Small intestine (tissue), 7 donors: Measurements from ENCODE around the gene EMSY. TPM values are rescaled to one million over a fixed set of nuclear protein-coding genes. Genes with fewer than 3 reads are reported as not detected.
A peak's percentile ranks its signal among the peaks of the same experiment; 100 is the strongest.

Source experiments
- DNase-seq, 2 donors: peaks; one replicate each; pipeline versions ENCODE4 v3.0.0 to v3.0.0-alpha.2; 2013
- FAIRE-seq: peaks from 2 replicates; lab custom pipeline; 2012; peaks lifted over from hg19 to GRCh38; lab: Jason Lieb, UNC
- H3K27ac ChIP-seq, 3 donors: one replicate each; pipeline ENCODE4 v1.5.1; 2013; ENCODE audit warnings: low read length in 2 of 3, mild to moderate bottlenecking in 2 of 3, control low read depth in 1 of 3, inconsistent platforms in 1 of 3, low read depth in 1 of 3, moderate library complexity in 1 of 3
- H3K27me3 ChIP-seq, 3 donors: one replicate each; pipeline ENCODE4 v1.6.1; 2013; ENCODE audit warnings: low read length in 3 of 3, inconsistent platforms in 1 of 3; ENCODE audit not compliant: control insufficient read depth in 3 of 3, insufficient read depth in 3 of 3
- H3K36me3 ChIP-seq, 3 donors: one replicate each; pipeline ENCODE4 v1.6.1; 2013; ENCODE audit warnings: low read length in 3 of 3, inconsistent platforms in 1 of 3, low read depth in 1 of 3, mild to moderate bottlenecking in 1 of 3, moderate library complexity in 1 of 3; ENCODE audit not compliant: control insufficient read depth in 3 of 3, insufficient read depth in 2 of 3
- H3K4me1 ChIP-seq, 3 donors: one replicate each; pipeline ENCODE4 v1.6.1; 2013; ENCODE audit warnings: low read length in 2 of 3, inconsistent platforms in 1 of 3, low read depth in 1 of 3, mild to moderate bottlenecking in 1 of 3, moderate library complexity in 1 of 3; ENCODE audit not compliant: control insufficient read depth in 3 of 3, insufficient read depth in 2 of 3
- H3K4me3 ChIP-seq, 3 donors: one replicate each; pipeline ENCODE4 v1.5.1; 2013; ENCODE audit warnings: low read length in 3 of 3, control low read depth in 1 of 3, inconsistent platforms in 1 of 3, low read depth in 1 of 3, mild to moderate bottlenecking in 1 of 3, moderate library complexity in 1 of 3
- H3K9me3 ChIP-seq, 2 donors: one replicate each; pipeline ENCODE4 v1.6.1; 2013; ENCODE audit warnings: low read depth in 1 of 2, low read length in 1 of 2; ENCODE audit not compliant: control insufficient read depth in 2 of 2, insufficient read depth in 1 of 2
- WGBS, 3 donors: extraction: QIAGEN DNeasy Blood & Tissue Kit; methylation state at CpG; one replicate each; pipeline ENCODE4 v1.1.7; 2013; 5-methylcytosine and 5-hydroxymethylcytosine counted together
- polyA plus RNA-seq, 4 donors: library from polyadenylated mRNA; stranded (reverse) in 3 of 4; unstranded in 1 of 4; fragments of 200-250 nt in 3 of 4; fragments of 120-200 nt in 1 of 4; gene quantifications; one replicate each; pipeline versions ENCODE4 v1.2.1 to v1.2.3, GENCODE V29; 2013
- donor health status: healthy with polysubstance abuse.
- donor health status: control.
- donor health status: control.
- donor health status: Bipolar disorder and iron deficiency.
- donor health status: healthy.

EMSY gene
- polyA plus RNA-seq, 4 donors = 3.8 to 16.4 (median 6.1) TPM

- WGBS, 3 donors = 94 to 100% (median 98%) methylated on average over 7 of the region's 7 CpGs
- no peak for DNase-seq
- peaks cover 9 to 28% (median 14%) of the 10 kb centered on the region in 3 donors for H3K36me3 ChIP-seq
- H3K9me3 ChIP-seq = no peaks in the 10 kb centered on the region
- FAIRE-seq = no peak
- H3K27ac ChIP-seq = no peak overlapping the region
- no peaks in the 10 kb centered on the region for H3K27me3 ChIP-seq
- H3K4me3 ChIP-seq = no peak overlapping the region
- H3K4me1 ChIP-seq = no peaks in the 10 kb centered on the region
These were observed 98.3 kb downstream of the EMSY start for GRCh38 chr11:76543006-76543703.

GRCh38 chr11:76550781-76551180 lies 106.0 kb downstream of the EMSY start:
- 73 to 82% (median 74%) methylated on average over 7 of the region's 7 CpGs for WGBS, 3 donors
- Histone ChIP-seq H3K9me3 (no peaks in the 10 kb centered on the region), H3K4me3 (no peak overlapping the region), H3K36me3 (peaks cover 0 to 9% (median 3%) of the 10 kb centered on the region in 3 donors), H3K27ac (no peak overlapping the region), H3K27me3 (no peaks in the 10 kb centered on the region), H3K4me1 (peaks cover 0 to 11% (median 3%) of the 10 kb centered on the region in 3 donors)
- no peak for FAIRE-seq
- DNase-seq = no peak

- no peak overlapping the region for H3K4me3 ChIP-seq
- FAIRE-seq (no peak), DNase-seq (no peak)
- H3K27ac ChIP-seq = no peak overlapping the region
- WGBS, 3 donors = 75 to 82% (median 75%) methylated on average over 2 of the region's 2 CpGs
- H3K36me3 ChIP-seq = peaks cover 0 to 9% (median 0%) of the 10 kb centered on the region in 3 donors
- H3K4me1 ChIP-seq = peaks cover 0 to 11% (median 3%) of the 10 kb centered on the region in 3 donors
- no peaks in the 10 kb centered on the region for H3K27me3 ChIP-seq
- H3K9me3 ChIP-seq = no peaks in the 10 kb centered on the region
These were observed 106.6 kb downstream of the EMSY start for GRCh38 chr11:76551400-76551799.

- H3K4me3 ChIP-seq = no peak overlapping the region
- peaks cover 0 to 8% (median 0%) of the 10 kb centered on the region in 3 donors for H3K36me3 ChIP-seq
- 93 to 97% (median 96%) methylated on average over 2 of the region's 2 CpGs for WGBS, 3 donors
- no peak for DNase-seq
- no peaks in the 10 kb centered on the region for H3K27me3 ChIP-seq
- H3K9me3 ChIP-seq = no peaks in the 10 kb centered on the region
- FAIRE-seq = no peak
- peaks cover 0 to 11% (median 3%) of the 10 kb centered on the region in 3 donors for H3K4me1 ChIP-seq
- H3K27ac ChIP-seq = no peak overlapping the region
These were observed 108.2 kb downstream of the EMSY start for GRCh38 chr11:76552987-76553386.

DNA sequence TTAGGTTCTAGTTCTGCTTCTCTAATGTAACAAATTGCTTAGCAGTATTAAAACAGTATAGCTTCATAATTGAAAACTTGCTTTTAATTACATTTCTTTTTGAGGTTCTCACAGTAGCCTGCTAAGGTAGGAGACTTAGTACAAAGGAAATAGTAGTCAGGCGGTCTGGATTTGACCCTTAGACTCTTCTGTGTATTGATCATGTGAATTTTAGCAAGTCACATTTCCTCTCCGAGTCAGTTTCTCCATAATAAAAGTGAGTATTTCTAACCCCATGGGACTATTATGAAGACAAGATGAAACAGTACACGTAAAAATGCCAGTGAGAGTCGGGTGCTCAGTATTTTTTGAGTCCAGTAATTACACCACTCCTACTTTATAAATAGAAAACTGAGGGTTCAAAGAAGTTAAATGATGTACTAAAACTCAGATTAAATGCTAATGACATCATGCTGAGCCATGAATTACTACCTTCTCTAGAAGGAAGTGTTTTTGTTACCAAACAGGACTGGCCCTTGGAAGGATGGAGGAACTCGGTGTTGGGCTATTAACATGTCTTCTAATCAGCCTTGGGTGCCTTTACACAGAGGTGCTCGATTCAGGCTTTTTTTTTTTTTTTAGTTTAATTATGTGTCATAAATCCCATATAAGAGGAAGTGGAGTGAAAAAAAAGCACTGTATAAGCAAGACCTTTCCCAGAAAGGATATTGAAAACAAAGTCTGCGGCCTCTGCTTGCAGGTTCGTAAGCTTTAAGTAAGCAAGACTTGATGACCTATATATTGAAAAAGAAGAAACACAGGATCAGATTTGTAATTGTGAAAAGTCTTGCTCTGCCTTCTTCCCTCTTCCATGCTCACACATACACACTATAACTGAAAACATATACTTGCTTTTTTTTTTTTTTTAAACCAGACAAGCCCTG lies 109.0 kb downstream of the EMSY start:
- peak overlapping the region in 1 of 3 donors; percentile 45 for H3K27ac ChIP-seq
- no peaks in the 10 kb centered on the region for H3K9me3 ChIP-seq
- DNase-seq = peak; percentile 62 to 77
- no peak overlapping the region for H3K4me3 ChIP-seq
- peaks cover 0 to 11% (median 3%) of the 10 kb centered on the region in 3 donors for H3K4me1 ChIP-seq
- H3K27me3 ChIP-seq = no peaks in the 10 kb centered on the region
- no peak for FAIRE-seq
- WGBS, 3 donors = 14 to 38% (median 27%) methylated on average over 8 of the region's 8 CpGs
- peaks cover 0 to 7% (median 0%) of the 10 kb centered on the region in 3 donors for H3K36me3 ChIP-seq

DNA sequence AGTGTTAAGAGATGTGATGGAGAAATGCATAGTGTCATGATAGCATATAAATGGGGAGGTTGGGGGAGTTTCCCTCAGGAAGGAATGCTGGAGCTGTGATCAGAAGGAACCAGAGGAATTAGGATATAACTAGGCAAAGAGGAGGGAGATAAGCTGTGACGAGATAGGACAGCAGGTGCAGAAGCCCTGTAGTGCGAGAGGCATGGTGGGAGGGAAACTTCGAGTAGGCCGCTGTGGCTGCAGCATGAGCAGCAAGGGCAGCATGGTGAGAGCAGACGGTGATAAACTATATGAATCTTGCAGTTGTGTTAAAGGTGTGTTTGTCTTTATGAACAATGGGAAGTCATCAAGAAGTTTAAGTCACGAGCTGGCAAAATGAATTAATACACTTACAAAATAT lies 109.9 kb downstream of the EMSY start:
- DNase-seq (peak in 1 of 2 donors; percentile 9), FAIRE-seq (no peak)
- Histone ChIP-seq H3K9me3 (no peaks in the 10 kb centered on the region), H3K4me3 (no peak overlapping the region), H3K27me3 (no peaks in the 10 kb centered on the region), H3K36me3 (peaks cover 0 to 3% (median 0%) of the 10 kb centered on the region in 3 donors), H3K4me1 (peaks cover 0 to 11% (median 3%) of the 10 kb centered on the region in 3 donors), H3K27ac (peak overlapping the region in 1 of 3 donors; percentile 64)
- 43 to 71% (median 64%) methylated on average over 6 of the region's 6 CpGs for WGBS, 3 donors

- Histone ChIP-seq H3K4me1 (peaks cover 0 to 11% (median 3%) of the 10 kb centered on the region in 3 donors), H3K9me3 (no peaks in the 10 kb centered on the region), H3K36me3 (no peaks in the 10 kb centered on the region), H3K27ac (no peak overlapping the region), H3K27me3 (peaks cover 0 to 2% (median 0%) of the 10 kb centered on the region in 3 donors), H3K4me3 (no peak overlapping the region)
- FAIRE-seq = no peak
- 93 to 99% (median 95%) methylated on average over 3 of the region's 3 CpGs for WGBS, 3 donors
- no peak for DNase-seq
These were observed 112.6 kb downstream of the EMSY start for GRCh38 chr11:76557466-76557865.

- no peak for FAIRE-seq
- Histone ChIP-seq H3K9me3 (no peaks in the 10 kb centered on the region), H3K4me3 (no peak overlapping the region), H3K27ac (no peak overlapping the region), H3K27me3 (peaks cover 0 to 2% (median 0%) of the 10 kb centered on the region in 3 donors), H3K36me3 (no peaks in the 10 kb centered on the region), H3K4me1 (peaks cover 0 to 11% (median 3%) of the 10 kb centered on the region in 3 donors)
- no peak for DNase-seq
- 58 to 92% (median 76%) methylated on average over 1 of the region's 1 CpG for WGBS, 3 donors
These were observed 113.7 kb downstream of the EMSY start for GRCh38 chr11:76558473-76558872.
